Uterus (tissue), 2 donors: ENCODE data around the gene TMEM178B.

Experiments used
- POLR2A ChIP-seq, 2 donors: fragments of 450-650 bp; IDR thresholded peaks; one replicate each; pipeline ENCODE4 v1.6.1; 2016; ENCODE audit warnings: antibody characterized with exemption in 2 of 2, mild to moderate bottlenecking in 1 of 2, moderate library complexity in 1 of 2
- TF ChIP-seq, protein P1 (sequence below), 4 experiments: fragments of 200-600 bp in 2 of 4; fragments of 450-650 bp in 2 of 4; sonication (generic) in 2 of 4; IDR thresholded peaks; one replicate each; pipeline ENCODE4 v1.5.1; 2016 to 2019; ENCODE audit warnings: antibody characterized with exemption in 4 of 4, mild to moderate bottlenecking in 2 of 4, moderate library complexity in 1 of 4

DNA sequence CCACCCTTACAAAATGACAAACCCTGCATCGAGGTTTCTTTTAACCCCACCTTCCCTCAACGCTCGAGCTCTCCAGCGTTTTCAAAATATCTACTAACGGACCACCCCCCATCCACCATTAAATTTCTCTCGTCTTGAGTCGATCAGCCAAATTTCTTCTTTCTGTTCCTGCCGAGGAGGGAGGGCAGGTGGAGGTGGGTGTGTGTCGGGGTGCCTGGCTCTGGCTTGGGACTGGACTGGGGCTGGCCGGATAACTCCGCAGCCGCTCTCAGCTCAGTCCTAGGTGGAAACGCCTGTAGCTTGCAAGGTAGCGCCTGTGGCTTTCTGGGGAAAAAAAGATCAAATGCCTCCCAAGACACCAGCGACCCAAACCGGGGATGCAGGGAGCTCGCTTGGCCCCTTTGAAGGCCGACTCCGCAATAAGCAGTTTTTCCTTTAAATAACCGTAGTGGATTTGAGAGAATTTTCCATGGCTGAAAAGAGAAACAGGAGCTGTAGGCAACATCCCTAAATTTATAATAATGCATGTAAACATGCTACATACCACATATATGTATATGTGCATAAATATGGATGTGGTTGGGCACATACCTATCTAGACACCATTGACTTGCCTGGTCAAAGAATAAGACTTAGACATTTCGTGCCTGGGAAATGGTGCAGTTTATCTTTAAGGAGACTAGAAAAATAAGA, 1.9 kb upstream of the TMEM178B start:
- TF ChIP-seq, protein P1, sequence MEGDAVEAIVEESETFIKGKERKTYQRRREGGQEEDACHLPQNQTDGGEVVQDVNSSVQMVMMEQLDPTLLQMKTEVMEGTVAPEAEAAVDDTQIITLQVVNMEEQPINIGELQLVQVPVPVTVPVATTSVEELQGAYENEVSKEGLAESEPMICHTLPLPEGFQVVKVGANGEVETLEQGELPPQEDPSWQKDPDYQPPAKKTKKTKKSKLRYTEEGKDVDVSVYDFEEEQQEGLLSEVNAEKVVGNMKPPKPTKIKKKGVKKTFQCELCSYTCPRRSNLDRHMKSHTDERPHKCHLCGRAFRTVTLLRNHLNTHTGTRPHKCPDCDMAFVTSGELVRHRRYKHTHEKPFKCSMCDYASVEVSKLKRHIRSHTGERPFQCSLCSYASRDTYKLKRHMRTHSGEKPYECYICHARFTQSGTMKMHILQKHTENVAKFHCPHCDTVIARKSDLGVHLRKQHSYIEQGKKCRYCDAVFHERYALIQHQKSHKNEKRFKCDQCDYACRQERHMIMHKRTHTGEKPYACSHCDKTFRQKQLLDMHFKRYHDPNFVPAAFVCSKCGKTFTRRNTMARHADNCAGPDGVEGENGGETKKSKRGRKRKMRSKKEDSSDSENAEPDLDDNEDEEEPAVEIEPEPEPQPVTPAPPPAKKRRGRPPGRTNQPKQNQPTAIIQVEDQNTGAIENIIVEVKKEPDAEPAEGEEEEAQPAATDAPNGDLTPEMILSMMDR (IDR thresholded peaks at IDR 0.05) = no peak
- no peak for TF ChIP-seq POLR2A (IDR thresholded peaks at IDR 0.05)
